Measurements from ENCODE around the gene PCNX2.

PCNX2 gene

GRCh38 chr1:232995189-232995588, 300.3 kb downstream of the PCNX2 start:
- H3K4me3 ChIP-seq (ENCODE audit: low read length), result no peak overlapping the region
- no peak for TF ChIP-seq ZNF274 (IDR thresholded peaks at IDR 0.05; ENCODE audit: low read depth, low read length)

- H3K4me3 ChIP-seq (ENCODE audit: low read length), result no peak overlapping the region
- TF ChIP-seq ZNF274 (IDR thresholded peaks at IDR 0.05; ENCODE audit: low read depth, low read length), result no peak
These were observed 302.0 kb downstream of the PCNX2 start for GRCh38 chr1:232993555-232993954.

GRCh38 chr1:232992227-232992626, 303.3 kb downstream of the PCNX2 start:
- no peak for TF ChIP-seq ZNF274 (IDR thresholded peaks at IDR 0.05; ENCODE audit: low read depth, low read length)
- no peak overlapping the region for H3K4me3 ChIP-seq (ENCODE audit: low read length)

- TF ChIP-seq ZNF274 (IDR thresholded peaks at IDR 0.05; ENCODE audit: low read depth, low read length), result no peak
- no peak overlapping the region for H3K4me3 ChIP-seq (ENCODE audit: low read length)
These were observed 304.3 kb downstream of the PCNX2 start for GRCh38 chr1:232991238-232991637.

DNA sequence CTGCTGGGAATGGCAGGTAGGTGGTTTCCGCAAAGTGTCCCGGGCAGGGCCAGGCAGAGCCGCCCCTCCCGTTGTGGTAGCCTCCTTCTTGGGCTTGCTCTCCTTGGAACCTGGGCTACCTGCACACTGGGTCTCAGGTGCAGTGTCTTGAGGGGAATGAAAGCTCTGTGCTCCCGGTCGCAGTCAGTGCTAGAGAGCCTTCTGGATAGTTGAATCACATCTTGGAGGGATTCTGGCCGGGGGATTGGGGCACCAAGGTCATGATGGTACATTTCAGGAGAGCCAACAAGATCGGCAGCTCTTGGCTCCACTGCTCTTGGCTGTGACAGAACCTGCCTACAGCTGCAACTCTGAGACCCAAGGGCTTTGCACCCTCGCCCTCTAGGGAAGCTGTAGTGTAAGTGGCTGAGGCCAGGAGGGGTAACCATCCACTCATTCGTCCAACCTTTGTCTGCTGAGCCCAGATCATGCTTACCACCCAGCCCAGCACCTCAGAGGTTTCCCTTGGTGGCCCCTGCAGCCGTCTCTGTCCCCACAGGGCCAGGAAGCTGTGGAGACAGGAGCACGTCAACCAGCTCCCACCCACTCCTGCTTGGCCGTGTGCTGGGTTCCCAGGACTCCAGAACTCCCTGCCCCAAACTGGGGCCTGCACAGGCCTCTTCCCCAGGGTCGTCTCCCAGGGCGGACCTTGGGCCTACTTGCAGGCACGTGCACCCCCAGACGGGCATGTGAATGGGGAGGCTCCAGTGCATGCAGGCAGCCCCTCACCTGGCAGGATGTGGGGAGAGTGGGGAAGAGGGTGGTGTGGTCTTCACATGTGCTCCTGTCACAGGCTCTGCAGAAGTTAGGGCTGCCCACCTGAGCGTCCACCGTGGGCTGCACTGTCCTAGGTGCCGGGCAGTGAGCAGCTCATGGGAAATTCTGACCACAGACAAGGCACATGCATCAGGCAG, 305.1 kb downstream of the PCNX2 start:
- H3K4me3 ChIP-seq (ENCODE audit: low read length), result no peak overlapping the region
- no peak for TF ChIP-seq ZNF274 (IDR thresholded peaks at IDR 0.05; ENCODE audit: low read depth, low read length)

GRCh38 chr1:232988572-232989040, 306.9 kb downstream of the PCNX2 start:
- no peak overlapping the region for H3K4me3 ChIP-seq (ENCODE audit: low read length)
- TF ChIP-seq ZNF274 (IDR thresholded peaks at IDR 0.05; ENCODE audit: low read depth, low read length), result no peak

DNA sequence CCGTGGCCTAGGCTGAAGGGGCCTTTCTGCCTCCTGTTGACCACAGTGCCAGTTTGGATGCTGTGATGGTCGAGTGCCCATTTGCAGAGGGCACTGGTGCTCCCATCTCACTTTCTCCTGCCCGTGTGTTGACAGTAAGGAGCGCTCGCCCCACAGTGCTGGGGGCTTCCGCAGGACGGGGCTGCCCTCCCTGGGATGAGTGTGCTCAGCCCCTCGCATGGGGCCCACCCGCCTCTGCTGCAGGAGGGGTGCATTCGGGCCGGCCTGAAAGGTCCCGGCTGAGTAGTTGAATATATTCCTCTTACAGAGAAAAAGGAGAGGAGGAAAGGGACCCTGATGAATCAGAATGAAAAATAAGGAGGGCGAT, 307.8 kb downstream of the PCNX2 start:
- no peak overlapping the region for H3K4me3 ChIP-seq (ENCODE audit: low read length)
- TF ChIP-seq ZNF274 (IDR thresholded peaks at IDR 0.05; ENCODE audit: low read depth, low read length), result no peak

DNA sequence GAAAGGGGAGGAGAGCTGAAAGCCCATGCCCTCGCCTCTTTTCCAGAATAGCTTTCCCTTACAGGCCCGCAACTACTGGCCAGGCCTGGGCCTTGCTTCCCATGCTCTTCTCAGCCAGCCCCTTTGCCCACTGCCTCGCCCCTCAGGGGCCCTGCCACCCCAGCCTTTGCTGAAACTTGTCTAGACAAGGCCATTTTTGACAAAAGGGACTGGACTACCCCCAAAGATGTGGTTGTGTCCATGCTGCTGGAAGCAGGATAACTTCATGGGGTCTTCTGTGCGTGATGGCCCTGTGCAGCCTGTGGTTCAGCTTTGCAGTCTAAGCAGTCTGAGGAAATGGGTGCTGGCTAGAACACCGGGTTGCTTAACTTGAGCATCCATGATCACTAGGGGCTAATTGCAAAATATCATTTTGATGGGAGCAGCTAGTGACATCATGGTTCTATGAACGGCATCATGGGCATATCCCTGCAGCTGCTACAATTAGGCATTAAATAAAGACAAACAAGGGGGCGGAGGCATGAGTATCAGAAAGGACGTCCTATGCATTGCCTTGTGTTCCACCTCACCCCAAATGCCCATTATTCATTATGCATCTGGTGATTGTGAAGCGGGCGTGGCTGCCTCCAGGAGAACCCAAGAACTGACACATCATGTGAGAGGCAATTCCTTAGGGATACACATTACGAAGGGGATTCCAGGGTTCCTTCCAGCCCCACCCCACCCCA, 308.3 kb downstream of the PCNX2 start:
- H3K4me3 ChIP-seq (ENCODE audit: low read length), result no peak overlapping the region
- no peak for TF ChIP-seq ZNF274 (IDR thresholded peaks at IDR 0.05; ENCODE audit: low read depth, low read length)

GRCh38 chr1:232986527-232986922, 309.0 kb downstream of the PCNX2 start:
- H3K4me3 ChIP-seq (ENCODE audit: low read length), result no peak overlapping the region
- TF ChIP-seq ZNF274 (IDR thresholded peaks at IDR 0.05; ENCODE audit: low read depth, low read length), result no peak

- H3K4me3 ChIP-seq (ENCODE audit: low read length), result no peak overlapping the region
- TF ChIP-seq ZNF274 (IDR thresholded peaks at IDR 0.05; ENCODE audit: low read depth, low read length), result no peak
These were observed 309.5 kb downstream of the PCNX2 start for GRCh38 chr1:232985882-232986526.

- TF ChIP-seq ZNF274 (IDR thresholded peaks at IDR 0.05; ENCODE audit: low read depth, low read length), result no peak
- H3K4me3 ChIP-seq (ENCODE audit: low read length), result no peak overlapping the region
These were observed 310.7 kb downstream of the PCNX2 start for GRCh38 chr1:232984577-232985425.

GRCh38 chr1:232983817-232984567, 311.5 kb downstream of the PCNX2 start:
- no peak for TF ChIP-seq ZNF274 (IDR thresholded peaks at IDR 0.05; ENCODE audit: low read depth, low read length)

DNA sequence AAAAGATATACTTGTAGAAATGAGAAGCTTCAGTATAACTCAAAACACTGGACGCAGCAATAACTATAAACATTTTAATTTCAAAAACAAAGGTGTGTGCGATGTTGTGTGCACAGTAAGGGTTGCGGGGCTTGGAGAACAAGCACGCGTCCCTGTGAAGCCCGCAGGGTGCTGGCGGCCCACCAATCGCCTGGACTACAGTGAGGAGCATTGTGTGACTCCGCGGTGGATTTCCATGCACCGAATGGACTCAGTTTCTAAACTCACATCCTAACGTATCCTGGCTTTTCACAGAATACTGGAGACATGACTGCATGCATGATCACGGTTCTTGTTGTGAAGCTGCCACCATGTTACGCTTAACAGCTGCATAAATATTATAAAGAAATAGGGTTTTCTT, 312.1 kb downstream of the PCNX2 start:
- no peak for TF ChIP-seq ZNF274 (IDR thresholded peaks at IDR 0.05; ENCODE audit: low read depth, low read length)
- no peak overlapping the region for H3K4me3 ChIP-seq (ENCODE audit: low read length)

More at GRCh38 chr1:232983817-232984567, 311.5 kb downstream of the PCNX2 start:
- H3K4me3 ChIP-seq (ENCODE audit: low read length), result no peak overlapping the region

Measured in GM08714 (cell line).